Measurements from ENCODE around the gene SSC5D. TPM values are rescaled to one million over a fixed set of nuclear protein-coding genes. Genes with fewer than 3 reads are reported as not detected.

SSC5D gene
- total and polyA plus RNA-seq, 9 of the 15 experiments (the other 6 are each of a cell fraction or from before 2014, with no cell fraction given) = 0.04 to 0.71 (median 0.14) TPM; not detected in 2

- 0 out of 2 replicates have a peak, but pooled peaks have one; percentile 1 for TF ChIP-seq ZNF766 (CRISPR knock-in tag; conservative IDR thresholded peaks at IDR 0.05)
- TF ChIP-seq KLF1 (tag; IDR thresholded peaks at IDR 0.05) = no peak
Measured at GRCh38 chr19:55503157-55503501, 14.9 kb downstream of the SSC5D start (continued).

- no TSS peak for BruUV-seq (replicated peaks)
- Histone ChIP-seq H3K4me2 (ENCODE audit: insufficient read depth, low read length) (peak overlapping the region; percentile 43), H3K4me1 (replicated peaks in 1 of 2; ENCODE audit: control insufficient read depth in 2 of 2, insufficient read depth in 2 of 2, low read length in 2 of 2) (peaks cover 12 to 29% of the 10 kb centered on the region in 2 experiments), H3K79me2 (ENCODE audit: control insufficient read depth, insufficient read depth, low read length) (no peaks in the 10 kb centered on the region), H3K27ac (ENCODE audit: extremely low read depth, low read depth, low read length) (peak overlapping the region; percentile 61; the same call in 2 of the 3 replicates), H3K27me3 (ENCODE audit: control insufficient read depth in 2 of 2, insufficient read depth in 2 of 2, low read length in 2 of 2) (no peaks in the 10 kb centered on the region; a peak in 1 of 5 replicates), H3K9ac (ENCODE audit: insufficient read depth in 1 of 2, low read depth in 2 of 2, low read length in 2 of 2) (peak overlapping the region; percentile 49 to 82; a peak in 3 of 4 replicates), H3K4me3 (peak overlapping the region; percentile 27; the same call in 1 of the 2 replicates), H3K9me1 (ENCODE audit: control insufficient read depth, insufficient read depth, low read length) (no peaks in the 10 kb centered on the region), H2AFZ (ENCODE audit: low read depth, low read length) (peak overlapping the region; percentile 97), H3K36me3 (ENCODE audit: control insufficient read depth, insufficient read depth, low read length) (no peaks in the 10 kb centered on the region), H3K9me3 (replicated peaks; ENCODE audit: control insufficient read depth, insufficient read depth, low read depth, low read length) (no peaks in the 10 kb centered on the region; the same call in 1 of the 2 replicates), H4K20me1 (replicated peaks; ENCODE audit: control insufficient read depth, insufficient read depth, low read length) (no peaks in the 10 kb centered on the region; the same call in 1 of the 2 replicates)
- POLR2A ChIA-PET = interaction anchor here (0.6 to 1.9 kb wide), 14 partner anchors 9 to 248 kb away, joined by 3 to 11 read pairs (median 3); partner anchors contain the start of gene UBE2S
- peak; percentile 96 for ATAC-seq
- in situ Hi-C loops (cut with MboI) = no loop called here
- 4% methylated on average over 47 of the region's 64 CpGs for WGBS (ENCODE audit: insufficient coverage, low coverage, missing lambda C conversion rate)
- intact Hi-C loops (cut with micrococcal nuclease) = loop anchor here (2.0 to 10.0 kb wide), 2 partner anchors 37 to 349 kb away; partner anchors contain the start of gene TNNI3
- peak; percentile 96 for FAIRE-seq
- CTCF ChIA-PET (ENCODE audit: low intra/inter-chr PET ratio) = interaction anchor here (0.7 to 1.3 kb wide), 6 partner anchors 51 to 363 kb away, joined by 3 to 6 read pairs (median 3); no protein-coding TSS in a partner anchor
- peak; percentile 95 to 98 (median 98) for DNase-seq (ENCODE audit: extremely low read depth in 1 of 4, low spot score in 3 of 4)
- TF ChIP-seq BCOR (IDR thresholded peaks at IDR 0.05) = no peak
- TF ChIP-seq ZBTB11 (CRISPR knock-in tag; IDR thresholded peaks at IDR 0.05) = peak in 1 of 3 experiments; percentile 41; a peak in 1 of 6 replicates
- TF ChIP-seq KLF16 (IDR thresholded peaks at IDR 0.05) = peak; percentile 5; the same call in 1 of the 2 replicates
- no peak for TF ChIP-seq ZNF449 (CRISPR knock-in tag; IDR thresholded peaks at IDR 0.05)
- TF ChIP-seq ZNF75A (CRISPR knock-in tag; IDR thresholded peaks at IDR 0.05) = no peak
- TF ChIP-seq RFX5 (IDR thresholded peaks at IDR 0.05; ENCODE audit: low read depth, low read length) = peak; percentile 99
- TF ChIP-seq ZBED1 (IDR thresholded peaks at IDR 0.05) = no peak
- TF ChIP-seq SIN3B (IDR thresholded peaks at IDR 0.05; ENCODE audit: low read depth) = no peak
- no peak for TF ChIP-seq MTF1 (CRISPR knock-in tag; IDR thresholded peaks at IDR 0.05; ENCODE audit: borderline replicate concordance)
- no peak for TF ChIP-seq SNAPC5 (CRISPR knock-in tag; IDR thresholded peaks at IDR 0.05)
- TF ChIP-seq PHB (CRISPR knock-in tag; IDR thresholded peaks at IDR 0.05) = no peak
- TF ChIP-seq SMAD4 (CRISPR knock-in tag; conservative IDR thresholded peaks at IDR 0.05) = peak; percentile 35; the same call in 1 of the 2 replicates
- no peak for TF ChIP-seq STAT5B (CRISPR knock-in tag; IDR thresholded peaks at IDR 0.05)
Measured at GRCh38 chr19:55503502-55504251, 15.4 kb downstream of the SSC5D start.
